ENCODE measurements around the gene TMEM191C.
"Not testable (repeated sequence)": the region's sequence is repeated elsewhere in the genome, so short reads cannot be mapped to it uniquely, and the experiment has no call there.

The TMEM191C gene

DNA sequence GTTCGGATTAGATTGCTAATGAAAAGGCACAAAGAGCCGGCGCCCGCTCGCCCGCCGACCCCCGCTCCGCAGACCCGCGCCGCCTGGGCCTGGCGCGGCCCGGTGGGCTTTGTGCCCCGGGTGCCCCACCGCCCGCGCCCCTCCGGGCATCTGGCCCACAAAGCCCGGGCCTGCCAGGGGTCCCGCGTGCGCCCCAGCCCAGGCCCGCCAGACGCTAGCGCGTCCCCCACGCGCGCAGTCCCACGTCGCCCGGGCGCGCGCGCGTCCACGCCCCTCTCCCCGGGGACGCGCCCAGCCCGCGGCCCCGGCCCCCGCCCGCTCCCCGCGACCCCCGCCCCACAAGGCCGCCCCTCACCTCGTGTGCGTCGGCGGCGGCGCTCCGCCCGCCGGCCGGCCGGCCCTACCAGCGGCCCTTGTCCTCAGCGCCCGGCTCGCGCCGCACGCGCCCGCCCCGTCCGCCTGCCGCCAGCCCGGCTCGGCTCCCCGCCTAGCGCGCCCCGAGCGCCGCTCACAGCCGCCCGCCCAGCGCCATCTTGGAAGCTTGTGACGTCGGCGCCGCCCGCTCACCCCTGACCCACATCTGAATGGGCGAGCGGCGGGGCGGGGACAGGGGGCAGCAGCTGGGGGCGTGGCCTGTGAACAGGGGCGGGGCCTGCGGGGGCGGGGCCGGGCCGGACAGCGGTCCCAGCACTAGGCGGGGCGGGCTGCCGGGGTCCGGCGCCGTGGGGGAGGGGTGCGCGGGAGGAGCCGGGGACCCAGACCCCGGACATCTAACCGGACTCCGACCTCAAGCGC is 50.0 kb downstream of the TMEM191C start:
- DNase-seq (ENCODE audit: extremely low spot score); CTCF ChIA-PET; POLR2A ChIA-PET: not testable (repeated sequence)

Measured in HEK293T (cell line).